ENCODE data around the gene IQGAP2.

DNA sequence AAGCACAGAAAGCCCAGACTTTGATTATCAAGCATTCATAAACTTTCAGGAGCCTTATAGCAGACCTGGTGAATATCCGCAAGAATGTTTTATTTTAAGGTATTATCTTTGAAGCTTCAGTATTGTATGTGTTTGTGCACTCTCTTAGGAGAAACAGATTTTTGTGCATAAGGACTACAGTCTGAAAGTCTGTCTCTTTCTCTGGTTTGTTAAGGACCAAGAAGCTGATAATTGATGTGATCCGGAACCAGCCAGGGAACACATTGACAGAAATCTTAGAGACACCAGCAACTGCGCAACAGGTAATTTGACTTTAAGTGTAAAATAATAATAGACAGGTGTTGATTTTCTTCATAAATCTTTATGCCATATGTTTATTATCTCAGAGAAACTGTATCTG, 290.1 kb downstream of the IQGAP2 start:
- TF ChIP-seq, protein P1, sequence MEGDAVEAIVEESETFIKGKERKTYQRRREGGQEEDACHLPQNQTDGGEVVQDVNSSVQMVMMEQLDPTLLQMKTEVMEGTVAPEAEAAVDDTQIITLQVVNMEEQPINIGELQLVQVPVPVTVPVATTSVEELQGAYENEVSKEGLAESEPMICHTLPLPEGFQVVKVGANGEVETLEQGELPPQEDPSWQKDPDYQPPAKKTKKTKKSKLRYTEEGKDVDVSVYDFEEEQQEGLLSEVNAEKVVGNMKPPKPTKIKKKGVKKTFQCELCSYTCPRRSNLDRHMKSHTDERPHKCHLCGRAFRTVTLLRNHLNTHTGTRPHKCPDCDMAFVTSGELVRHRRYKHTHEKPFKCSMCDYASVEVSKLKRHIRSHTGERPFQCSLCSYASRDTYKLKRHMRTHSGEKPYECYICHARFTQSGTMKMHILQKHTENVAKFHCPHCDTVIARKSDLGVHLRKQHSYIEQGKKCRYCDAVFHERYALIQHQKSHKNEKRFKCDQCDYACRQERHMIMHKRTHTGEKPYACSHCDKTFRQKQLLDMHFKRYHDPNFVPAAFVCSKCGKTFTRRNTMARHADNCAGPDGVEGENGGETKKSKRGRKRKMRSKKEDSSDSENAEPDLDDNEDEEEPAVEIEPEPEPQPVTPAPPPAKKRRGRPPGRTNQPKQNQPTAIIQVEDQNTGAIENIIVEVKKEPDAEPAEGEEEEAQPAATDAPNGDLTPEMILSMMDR (IDR thresholded peaks at IDR 0.05; ENCODE audit: low read depth, low read length, poor library complexity, severe bottlenecking), result no peak
- no peak for TF ChIP-seq EZH2phosphoT487 (IDR thresholded peaks at IDR 0.05; ENCODE audit: borderline replicate concordance, low read length)

All from DOHH2 (cell line).